ENCODE measurements around the gene SLC35D2.
A peak's percentile ranks its signal among the peaks of the same experiment; 100 is the strongest.
"Not testable (repeated sequence)": the region's sequence is repeated elsewhere in the genome, so short reads cannot be mapped to it uniquely, and the experiment has no call there.

Gene SLC35D2

GRCh38 chr9:96350866-96351265, 32.6 kb downstream of the SLC35D2 start:
- DNase-seq = no peak

GRCh38 chr9:96348261-96348660, 35.2 kb downstream of the SLC35D2 start:
- no peak for DNase-seq

GRCh38 chr9:96345551-96345950, 38.0 kb downstream of the SLC35D2 start:
- DNase-seq = no peak

- DNase-seq = no peak
Observed at GRCh38 chr9:96344458-96345180, 38.9 kb downstream of the SLC35D2 start.

- DNase-seq = no peak
Observed at GRCh38 chr9:96343515-96344360, 39.8 kb downstream of the SLC35D2 start.

DNA sequence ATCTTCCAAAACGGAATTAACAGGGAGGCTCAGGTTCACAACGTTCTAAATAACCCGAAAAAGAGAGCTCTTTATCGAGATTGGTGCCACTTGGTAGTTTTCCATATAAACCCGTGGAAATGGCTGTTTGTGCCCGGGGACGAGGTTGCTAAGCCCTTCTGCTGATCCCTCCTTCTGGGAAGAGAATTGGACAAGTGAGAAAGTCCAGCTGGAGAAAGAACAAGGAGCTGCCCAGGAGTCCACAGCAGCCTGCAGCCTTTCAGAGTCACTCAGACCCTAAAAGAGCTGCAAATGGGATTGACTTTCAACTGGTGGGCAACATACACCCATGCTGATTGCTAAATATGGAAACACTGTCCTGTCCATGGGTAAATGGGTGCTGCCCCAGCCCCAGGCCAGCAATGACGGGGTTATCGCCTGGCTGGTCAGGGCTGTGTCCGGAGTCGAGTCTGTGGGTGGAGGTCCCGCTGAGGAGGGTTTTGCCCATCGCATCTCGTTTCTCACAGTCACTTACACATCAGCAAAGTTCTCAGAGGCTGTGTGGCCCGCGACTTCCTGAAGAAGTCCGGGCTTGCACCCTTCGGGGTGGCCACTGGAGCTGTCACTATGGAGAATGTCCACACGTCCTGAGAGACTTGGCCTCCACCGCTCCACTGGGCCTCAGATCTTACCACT, 40.8 kb downstream of the SLC35D2 start:
- no peak for DNase-seq

DNA sequence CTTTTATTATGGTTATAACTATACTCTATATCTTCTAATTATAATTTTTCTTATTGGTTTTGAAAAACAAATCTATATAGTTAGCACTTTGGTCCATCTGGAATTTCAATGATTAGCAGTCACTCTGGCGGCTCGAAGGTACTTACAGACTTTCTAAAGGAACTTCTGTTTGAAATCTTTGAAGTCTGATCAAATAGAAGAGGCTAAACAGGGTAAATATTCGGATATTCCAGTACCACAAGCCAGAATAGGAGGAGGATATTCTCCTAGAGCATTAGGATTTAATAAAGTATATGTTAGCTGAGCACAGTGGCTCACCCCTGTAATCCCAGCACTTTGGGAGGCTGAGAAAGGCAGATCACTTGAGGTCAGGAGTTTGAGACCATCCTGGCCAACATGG, 42.8 kb downstream of the SLC35D2 start:
- no peak for DNase-seq

- no peak for DNase-seq
Observed at GRCh38 chr9:96338299-96338698, 45.2 kb downstream of the SLC35D2 start.

GRCh38 chr9:96333958-96334357, 49.6 kb downstream of the SLC35D2 start:
- no peak for DNase-seq

DNA sequence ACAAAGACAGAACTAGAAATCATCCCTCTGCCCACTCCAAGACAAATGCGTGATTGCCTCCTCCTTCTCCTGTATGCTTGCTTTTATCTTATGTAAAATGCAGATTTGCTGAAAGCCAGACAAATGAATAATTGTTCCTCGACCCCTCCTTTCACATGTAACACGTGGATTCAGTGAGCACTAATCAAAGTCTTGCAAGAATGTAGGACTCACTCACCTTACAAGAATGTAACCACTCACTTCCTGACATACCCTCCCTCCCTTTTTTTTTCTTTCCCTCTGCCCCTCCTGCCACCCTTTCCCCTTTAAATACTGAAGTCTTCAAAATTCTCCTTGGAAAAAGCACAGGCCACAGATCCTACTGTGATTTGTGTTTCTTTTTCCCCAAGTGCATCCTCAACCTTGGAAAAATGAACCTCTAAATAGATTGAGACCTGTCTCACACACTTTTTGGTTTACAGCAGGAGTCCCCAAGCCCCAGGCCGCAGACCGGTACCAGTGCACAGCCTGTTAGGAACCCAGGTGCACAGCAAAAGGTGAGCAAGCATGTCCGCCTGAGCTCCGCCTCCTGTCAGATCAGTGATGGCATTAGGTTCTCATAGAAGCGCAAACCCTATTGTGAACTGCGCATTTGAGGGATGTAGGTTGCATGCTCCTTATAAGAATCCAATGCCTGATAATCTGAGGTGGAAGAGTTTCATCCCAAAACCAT, 52.1 kb downstream of the SLC35D2 start:
- DNase-seq = no peak

DNA sequence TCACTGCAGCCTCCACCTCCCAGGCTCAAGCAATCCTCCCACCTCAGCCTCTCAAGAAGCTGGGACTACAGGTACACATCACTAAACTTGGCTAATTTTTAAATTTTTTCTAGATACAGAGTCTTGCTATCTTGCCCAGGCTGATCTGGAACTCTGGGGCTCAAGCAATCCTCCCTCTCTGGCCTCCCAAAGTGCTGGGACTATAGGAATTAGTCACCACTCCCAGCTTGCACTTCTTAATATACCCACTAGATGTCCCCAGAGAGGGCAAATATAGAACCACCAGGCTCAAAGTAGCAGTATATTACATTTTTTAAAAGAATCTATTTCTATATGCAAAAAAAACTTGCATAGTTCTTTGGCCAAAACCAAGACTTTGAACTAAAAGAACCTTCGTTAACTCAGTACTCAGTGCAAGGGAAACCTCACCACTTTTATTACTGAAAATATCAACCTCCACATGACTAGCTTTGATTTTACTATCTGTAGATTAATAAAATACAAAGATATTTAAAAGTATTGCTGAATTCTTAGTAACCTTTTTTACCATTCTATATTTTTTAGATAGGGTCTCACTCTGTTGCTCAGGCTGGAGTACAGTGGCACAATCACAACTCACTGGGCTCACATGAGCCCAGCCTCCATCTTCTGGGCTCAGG, 55.7 kb downstream of the SLC35D2 start:
- DNase-seq = peak; percentile 38 to 39

DNA sequence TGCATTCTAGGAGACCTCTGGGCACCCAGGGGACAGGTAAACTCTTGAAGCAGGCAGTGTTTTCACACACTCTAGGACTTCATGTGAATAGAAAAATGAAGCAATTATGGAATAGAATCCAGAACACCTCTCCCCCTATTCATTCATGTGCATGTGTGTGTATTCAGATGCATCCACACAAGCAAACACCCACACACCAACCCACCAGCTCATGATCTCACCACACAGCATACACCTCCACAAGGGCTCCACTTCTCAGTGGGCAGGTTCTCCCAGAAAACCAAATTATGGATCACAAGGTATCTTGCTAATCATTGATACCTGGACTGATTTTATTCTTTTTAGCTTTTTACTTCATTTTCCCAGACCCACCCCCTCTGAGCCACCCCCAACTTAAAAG, 60.3 kb downstream of the SLC35D2 start:
- no peak for DNase-seq

DNA sequence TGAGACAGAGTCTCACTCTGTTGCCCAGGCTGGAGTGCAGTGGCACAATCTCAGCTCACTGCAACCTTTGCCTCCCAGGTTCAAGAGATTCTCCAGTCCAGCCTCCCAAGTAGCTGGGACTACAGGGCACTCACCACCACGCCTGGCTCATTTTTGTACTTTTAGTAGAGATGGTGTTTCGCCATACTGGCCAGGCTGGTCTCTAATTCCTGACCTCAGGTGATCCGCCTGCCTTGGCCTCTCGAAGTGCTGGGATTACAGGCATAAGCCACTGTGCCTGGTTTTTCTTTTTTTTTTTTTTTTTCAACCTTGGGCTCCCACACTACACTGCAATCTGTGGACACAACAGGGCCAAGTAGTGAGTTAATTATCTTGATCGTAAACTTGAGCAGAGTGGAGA, 60.8 kb downstream of the SLC35D2 start:
- not testable (repeated sequence) for DNase-seq

GRCh38 chr9:96322210-96322609, 61.3 kb downstream of the SLC35D2 start:
- not testable (repeated sequence) for DNase-seq

- DNase-seq = no peak
Observed at GRCh38 chr9:96321515-96321914, 62.0 kb downstream of the SLC35D2 start.

GRCh38 chr9:96320749-96321280, 62.7 kb downstream of the SLC35D2 start:
- no peak for DNase-seq

DNA sequence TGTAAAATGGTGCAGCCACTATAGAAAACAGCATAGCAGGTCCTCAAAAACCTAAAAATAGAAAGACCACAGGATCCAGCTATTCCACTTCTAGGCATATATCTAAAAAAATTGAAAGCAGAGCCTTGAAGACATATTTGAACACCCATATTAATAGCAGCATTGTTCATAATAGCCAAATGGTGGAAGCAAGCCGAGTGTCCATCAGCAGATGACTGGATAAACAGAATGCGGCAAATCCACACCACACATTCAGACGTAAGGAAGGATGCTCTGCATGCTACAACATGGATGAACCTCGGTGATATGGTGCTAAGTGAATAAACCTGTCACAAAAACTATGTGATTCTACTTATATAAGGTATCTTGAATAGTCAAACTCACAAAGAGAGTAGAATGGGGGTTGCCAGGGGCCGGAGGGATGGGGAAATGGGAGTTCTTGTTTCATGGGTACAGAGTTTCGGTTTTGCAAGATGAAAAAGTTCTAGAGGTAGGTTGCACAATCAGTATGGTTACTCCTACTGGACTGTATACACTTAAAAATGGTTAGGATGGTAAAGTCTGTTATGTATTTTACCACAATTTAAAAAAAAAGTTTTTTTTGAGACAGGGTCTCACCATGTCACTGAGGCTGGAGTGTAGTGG, 64.5 kb downstream of the SLC35D2 start:
- DNase-seq = no peak

DNA sequence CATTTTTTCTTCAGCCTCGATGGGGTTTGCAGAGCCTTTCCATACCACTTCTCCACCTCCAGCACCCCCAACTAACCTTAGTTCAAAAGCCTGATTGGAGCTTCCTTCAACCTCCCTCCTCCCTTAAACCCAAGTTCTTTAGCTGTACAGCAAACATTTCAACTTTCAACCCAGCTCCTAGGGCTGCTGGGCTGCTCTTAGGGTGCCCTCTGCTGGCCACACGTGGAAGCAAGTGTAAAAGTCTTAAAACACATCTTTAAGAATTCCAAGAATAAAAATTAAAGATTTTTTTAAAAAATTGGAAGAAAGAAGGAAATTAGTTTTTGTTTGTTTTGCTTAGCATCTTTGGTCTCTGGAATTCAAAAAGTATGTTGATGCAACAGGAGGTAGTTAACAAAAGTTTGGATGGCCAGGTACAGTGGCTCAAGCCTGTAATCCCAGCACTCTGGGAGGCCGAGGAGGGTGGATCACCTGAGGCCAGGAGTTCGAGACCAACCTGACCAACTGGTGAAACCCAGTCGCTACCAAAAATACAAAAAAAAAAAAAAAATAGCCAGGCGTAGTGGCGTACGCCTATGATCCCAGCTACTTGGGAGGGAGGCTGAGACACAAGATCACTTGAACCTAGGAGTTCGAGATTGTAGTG, 66.1 kb downstream of the SLC35D2 start:
- DNase-seq = peak; percentile 19 to 52

DNA sequence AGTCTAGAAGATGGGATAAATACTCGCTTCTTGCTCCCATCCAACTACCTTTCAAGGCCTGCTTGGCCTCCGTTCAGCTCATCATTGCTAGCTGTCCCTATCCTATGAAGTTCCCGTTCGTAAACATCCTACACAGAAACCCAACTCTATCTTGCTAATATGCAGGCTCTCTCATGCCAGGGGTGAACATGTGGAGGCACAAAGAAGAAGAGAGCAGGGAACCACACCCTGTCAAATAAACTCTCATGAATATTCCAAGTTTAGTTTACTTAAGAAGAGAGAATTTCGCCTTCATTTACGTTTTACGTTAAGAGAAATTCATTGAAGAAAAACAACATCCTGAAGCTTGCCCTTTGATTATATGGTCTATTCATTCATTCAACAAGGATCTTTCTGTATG, 73.7 kb downstream of the SLC35D2 start:
- DNase-seq = no peak

GRCh38 chr9:96306958-96307357, 76.6 kb downstream of the SLC35D2 start:
- not testable (repeated sequence) for DNase-seq

GRCh38 chr9:96305171-96305570, 78.3 kb downstream of the SLC35D2 start:
- no peak for DNase-seq
